ENCODE measurements around the gene MLN.

The MLN gene

DNA sequence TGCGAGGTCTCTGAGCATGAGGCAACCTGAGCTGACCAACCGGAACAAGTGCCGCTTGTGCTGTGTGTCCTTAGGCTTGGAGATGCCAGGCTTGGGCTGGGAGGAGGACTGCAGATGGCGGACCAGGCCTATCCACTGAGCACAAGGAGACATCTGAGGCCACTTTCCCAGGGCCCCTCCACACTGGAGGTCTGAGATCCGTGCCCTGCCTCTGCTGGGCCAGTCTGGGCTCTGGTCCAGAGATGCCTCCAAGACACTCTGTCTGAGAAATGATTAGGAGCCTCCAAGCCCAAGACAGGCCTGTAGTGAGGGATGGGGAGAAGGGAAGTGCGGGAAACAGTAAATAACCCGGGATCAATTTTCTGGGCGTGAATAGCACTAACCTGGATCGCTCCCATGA, 3.0 kb upstream of the MLN start:
- ATAC-seq = no peak

DNA sequence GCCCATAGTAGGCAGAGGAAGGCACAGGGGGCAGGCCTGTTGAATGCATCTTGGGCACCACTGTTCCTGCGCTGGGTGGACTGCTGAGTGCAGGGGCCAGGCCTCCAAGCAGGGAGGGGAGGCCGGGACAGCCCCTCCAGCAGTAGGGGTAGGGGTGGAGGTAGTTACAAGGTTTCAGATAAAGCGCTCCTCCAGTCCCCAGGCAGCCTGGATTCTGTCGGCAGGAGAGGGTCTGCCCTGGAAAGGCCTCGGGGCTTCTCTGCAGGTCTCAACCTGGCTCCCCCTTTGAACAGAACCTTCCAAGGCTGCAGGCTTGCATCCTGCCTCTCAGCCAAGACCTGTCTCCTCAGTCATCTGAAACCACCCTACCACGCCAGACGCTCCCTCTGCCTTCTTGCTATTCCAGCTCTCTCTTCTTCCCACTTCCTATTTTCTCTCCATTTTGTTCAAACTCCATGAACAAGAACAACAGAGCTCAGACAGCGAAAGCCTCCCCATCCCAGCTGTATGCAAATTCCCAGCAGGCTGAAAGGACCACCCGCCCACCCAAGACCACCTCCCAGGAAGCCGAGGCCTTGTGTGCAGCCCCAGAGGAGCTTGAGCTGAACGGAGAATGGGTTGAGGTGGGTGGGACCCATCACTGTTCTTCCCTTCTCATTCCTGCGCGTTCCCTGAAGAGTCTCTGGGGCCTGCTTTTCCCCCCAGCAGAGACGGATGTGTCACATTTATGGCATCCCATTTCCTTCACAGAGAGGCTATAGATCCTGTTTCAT, 1.4 kb downstream of the MLN start:
- no peak for ATAC-seq
- no peak for TF ChIP-seq ZFP30 (CRISPR knock-in tag; IDR thresholded peaks at IDR 0.05)
- no peak for TF ChIP-seq PPARA (CRISPR knock-in tag; IDR thresholded peaks at IDR 0.05; ENCODE audit: borderline replicate concordance)
- TF ChIP-seq ZC3H10 (CRISPR knock-in tag; IDR thresholded peaks at IDR 0.05) = no peak
- TF ChIP-seq OSR1 (CRISPR knock-in tag; IDR thresholded peaks at IDR 0.05) = no peak
- TF ChIP-seq ZNF70 (CRISPR knock-in tag; IDR thresholded peaks at IDR 0.05) = no peak
- TF ChIP-seq PATZ1 (CRISPR knock-in tag; IDR thresholded peaks at IDR 0.05; ENCODE audit: borderline replicate concordance) = no peak
- no peak for TF ChIP-seq ARNTL (CRISPR knock-in tag; IDR thresholded peaks at IDR 0.05; ENCODE audit: borderline replicate concordance, low read depth)

More for the DNA sequence above, 3.0 kb upstream of the MLN start:
- TF ChIP-seq TOX (CRISPR knock-in tag; IDR thresholded peaks at IDR 0.05; ENCODE audit: borderline replicate concordance) = no peak
- TF ChIP-seq PPARA (CRISPR knock-in tag; IDR thresholded peaks at IDR 0.05; ENCODE audit: borderline replicate concordance) = no peak
- no peak for TF ChIP-seq ISL1 (CRISPR knock-in tag; IDR thresholded peaks at IDR 0.05)
- no peak for TF ChIP-seq TSHZ2 (CRISPR knock-in tag; IDR thresholded peaks at IDR 0.05)
- TF ChIP-seq POU6F1 (CRISPR knock-in tag; IDR thresholded peaks at IDR 0.05; ENCODE audit: borderline replicate concordance, low read depth) = no peak
- TF ChIP-seq TCF4 (CRISPR knock-in tag; IDR thresholded peaks at IDR 0.05; ENCODE audit: borderline replicate concordance) = no peak
- no peak for TF ChIP-seq CSDC2 (CRISPR knock-in tag; IDR thresholded peaks at IDR 0.05)
- TF ChIP-seq GLIS3 (CRISPR knock-in tag; IDR thresholded peaks at IDR 0.05) = no peak
- no peak for TF ChIP-seq ARNTL (CRISPR knock-in tag; IDR thresholded peaks at IDR 0.05; ENCODE audit: borderline replicate concordance, low read depth)
- no peak for TF ChIP-seq ZNF8 (CRISPR knock-in tag; IDR thresholded peaks at IDR 0.05)
- no peak for TF ChIP-seq RARB (CRISPR knock-in tag; IDR thresholded peaks at IDR 0.05)
- no peak for TF ChIP-seq ZFP3 (CRISPR knock-in tag; IDR thresholded peaks at IDR 0.05)

DNA sequence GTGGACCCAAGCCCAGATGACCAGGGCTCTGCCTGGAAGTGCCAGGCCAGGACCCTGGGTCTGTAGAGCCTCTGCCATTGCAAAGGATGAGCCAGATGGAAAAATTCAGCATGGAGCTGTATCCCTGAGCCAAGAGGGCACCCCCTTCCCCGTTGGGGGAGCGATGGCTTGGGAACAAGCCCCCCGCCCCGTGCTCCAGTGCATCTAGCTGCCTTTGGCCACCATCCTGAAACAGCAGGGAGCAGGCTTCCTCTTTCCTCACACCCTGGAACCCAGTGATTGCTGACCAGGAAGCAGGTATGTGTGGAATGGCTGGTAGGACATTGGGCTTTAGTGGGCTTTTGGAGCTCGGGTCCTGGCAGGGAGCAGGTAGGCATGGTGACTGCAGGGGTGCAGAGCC, 2.2 kb downstream of the MLN start:
- TF ChIP-seq ZFP3 (CRISPR knock-in tag; IDR thresholded peaks at IDR 0.05) = no peak
- TF ChIP-seq OSR1 (CRISPR knock-in tag; IDR thresholded peaks at IDR 0.05) = no peak
- ATAC-seq = no peak

DNA sequence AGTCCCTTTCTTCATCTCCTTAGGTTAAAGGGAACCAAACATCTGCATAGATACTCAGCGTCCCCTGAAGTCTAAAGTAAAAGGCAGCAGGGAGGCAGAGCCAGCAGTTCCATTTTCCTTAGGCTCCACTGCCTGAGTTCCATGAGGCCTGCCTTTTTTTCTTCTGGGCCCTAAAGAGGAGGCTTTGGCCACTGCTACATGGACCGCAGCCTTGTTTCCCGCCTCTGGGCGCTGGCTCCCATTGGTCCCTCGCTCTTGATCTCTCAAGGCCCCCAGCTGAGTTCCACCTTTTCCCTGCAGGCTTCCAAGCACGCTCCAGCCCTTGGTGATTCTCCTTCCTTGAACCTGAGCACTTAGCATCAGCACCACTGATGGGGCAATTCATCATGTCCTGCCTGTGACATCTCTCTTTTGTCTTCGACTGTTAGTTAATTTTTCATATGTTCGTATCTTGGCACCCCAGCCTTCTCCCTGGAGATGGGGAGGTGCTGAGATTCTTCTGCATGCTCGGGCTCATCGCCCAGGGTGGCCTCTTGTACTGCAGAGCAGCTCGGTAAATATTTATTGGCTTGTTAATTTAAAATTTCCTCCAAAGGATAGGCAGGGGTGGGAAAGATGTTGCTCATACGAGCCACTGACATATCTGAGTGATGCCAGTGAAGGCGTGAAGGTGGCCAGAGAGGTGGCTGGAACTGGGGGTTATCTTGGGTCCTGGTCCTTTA, 3.4 kb downstream of the MLN start:
- ATAC-seq = no peak
- TF ChIP-seq SNAI2 (CRISPR knock-in tag; IDR thresholded peaks at IDR 0.05) = no peak
- TF ChIP-seq RARB (CRISPR knock-in tag; IDR thresholded peaks at IDR 0.05) = no peak
- no peak for TF ChIP-seq ARNTL (CRISPR knock-in tag; IDR thresholded peaks at IDR 0.05; ENCODE audit: borderline replicate concordance, low read depth)
- no peak for TF ChIP-seq TSHZ2 (CRISPR knock-in tag; IDR thresholded peaks at IDR 0.05)
- TF ChIP-seq CSRNP3 (CRISPR knock-in tag; IDR thresholded peaks at IDR 0.05) = no peak
- TF ChIP-seq POU6F1 (CRISPR knock-in tag; IDR thresholded peaks at IDR 0.05; ENCODE audit: borderline replicate concordance, low read depth) = no peak
- TF ChIP-seq ZFP3 (CRISPR knock-in tag; IDR thresholded peaks at IDR 0.05) = no peak
- no peak for TF ChIP-seq ZNF565 (CRISPR knock-in tag; conservative IDR thresholded peaks at IDR 0.05; ENCODE audit: low read depth)
- TF ChIP-seq ZNF8 (CRISPR knock-in tag; IDR thresholded peaks at IDR 0.05) = no peak
